Panc1 (cell line): Measurements from ENCODE around the gene PCNX1. TPM values are rescaled to one million over a fixed set of nuclear protein-coding genes. Genes with fewer than 3 reads are reported as not detected.

Experiments used
- ATAC-seq: fragments of 200-7000 bp; cut with Tn5 transposase; 2 replicates; pipeline ENCODE4 v1.9.1; 2020; ENCODE audit warnings: mild to moderate bottlenecking, moderate library complexity
- BruUV-seq: library from RNA; stranded (reverse); fragments of 400-500 nt; replicated peaks from 2 replicates; lab custom pipeline; 2021; lab: Mats Ljungman, UMichigan
- CTCF ChIA-PET: fragments of 300-600 bp; sonication (Branson Sonifier 250); formaldehyde crosslinking; loops from one replicate; lab custom pipeline; 2022; ENCODE audit warnings: antibody characterized with exemption; lab: Charles Lee
- POLR2A ChIA-PET: fragments of 300-600 bp; sonication (Branson Sonifier 250); formaldehyde crosslinking; loops from one replicate; lab custom pipeline; 2022; ENCODE audit warnings: antibody characterized with exemption; lab: Charles Lee
- DNase-seq: peaks from one replicate; pipeline ENCODE4 v3.0.0-alpha.2; 2010; ENCODE audit warnings: low read depth, low spot score
- H3K27ac ChIP-seq: 2 replicates; pipeline ENCODE4 v1.5.1; 2011; ENCODE audit warnings: mild to moderate bottlenecking, low read length, inconsistent platforms
- H3K27me3 ChIP-seq: fragments of 200-500 bp; sonication (Bioruptor generic); 2 replicates; pipeline ENCODE4 v1.6.0; 2014; ENCODE audit warnings: low read length, inconsistent platforms; ENCODE audit not compliant: control insufficient read depth, insufficient read depth
- H3K36me3 ChIP-seq: fragments of 200-500 bp; sonication (Bioruptor generic); 2 replicates; pipeline ENCODE4 v1.5.1; 2014; ENCODE audit warnings: inconsistent platforms, mild to moderate bottlenecking, low read length, moderate library complexity; ENCODE audit not compliant: control insufficient read depth, insufficient read depth
- H3K4me1 ChIP-seq: 2 replicates; pipeline ENCODE4 v1.5.1; 2011; ENCODE audit warnings: inconsistent platforms, mild to moderate bottlenecking, low read length, moderate library complexity; ENCODE audit not compliant: control insufficient read depth, insufficient read depth
- H3K4me3 ChIP-seq, 2 experiments: 2 replicates each; pipeline ENCODE4 v1.5.1; 2011 to 2012; ENCODE audit warnings: low read depth in 2 of 2, low read length in 2 of 2, mild to moderate bottlenecking in 2 of 2, inconsistent platforms in 1 of 2, moderate library complexity in 1 of 2
- H3K9me3 ChIP-seq: fragments of 200-500 bp; sonication (Bioruptor generic); 2 replicates; pipeline ENCODE4 v1.5.1; 2014; ENCODE audit warnings: low read depth, mild to moderate bottlenecking, inconsistent platforms, low read length, moderate library complexity; ENCODE audit not compliant: control insufficient read depth, insufficient read depth
- POLR2AphosphoS5 ChIP-seq: IDR thresholded peaks from 2 replicates; pipeline ENCODE4 v1.6.1; 2012; ENCODE audit warnings: mild to moderate bottlenecking, low read depth, low read length, moderate library complexity
- SIN3A ChIP-seq: IDR thresholded peaks from 2 replicates; pipeline ENCODE4 v1.6.1; 2012; ENCODE audit warnings: low read depth, mild to moderate bottlenecking, low read length, moderate library complexity, borderline replicate concordance; ENCODE audit not compliant: insufficient read depth
- TCF7L2 ChIP-seq: IDR thresholded peaks from 2 replicates; pipeline ENCODE4 v1.6.1; 2011; ENCODE audit warnings: mild to moderate bottlenecking, low read depth, low read length, inconsistent platforms
- in situ Hi-C: cut with HindIII; loops from 2 replicates; pipeline ENCODE4 v1.10.0; 2016; ENCODE audit warnings: low sequenced_read_pairs, low pct_unique_long_range_greater_than_20kb
- intact Hi-C: fragments of 100-400 bp; cut with micrococcal nuclease; formaldehyde crosslinking; loops from one replicate; pipeline ENCODE4 v1.10.0; 2022; ENCODE audit not compliant: unreplicated experiment
- total RNA-seq: library from RNA; stranded (reverse); gene quantifications from one replicate; pipeline ENCODE4 v1.2.1, GENCODE V29; 2021; ENCODE audit not compliant: unreplicated experiment
- TF ChIP-seq, protein P1 (sequence below): fragments of 450-650 bp; IDR thresholded peaks from 2 replicates; pipeline ENCODE4 v1.5.1; 2017; ENCODE audit warnings: mild to moderate bottlenecking
- TF ChIP-seq, protein P2 (sequence below), 2 experiments: IDR thresholded peaks; 2 replicates each; pipeline ENCODE4 v1.6.1; 2011 to 2012; ENCODE audit warnings: low read depth in 2 of 2, control low read depth in 1 of 2, low read length in 1 of 2, mild to moderate bottlenecking in 1 of 2, moderate library complexity in 1 of 2; ENCODE audit not compliant: insufficient read depth in 1 of 2

The PCNX1 gene
- total RNA-seq, 1 experiment from 2014 or later = 30.5 TPM

DNA sequence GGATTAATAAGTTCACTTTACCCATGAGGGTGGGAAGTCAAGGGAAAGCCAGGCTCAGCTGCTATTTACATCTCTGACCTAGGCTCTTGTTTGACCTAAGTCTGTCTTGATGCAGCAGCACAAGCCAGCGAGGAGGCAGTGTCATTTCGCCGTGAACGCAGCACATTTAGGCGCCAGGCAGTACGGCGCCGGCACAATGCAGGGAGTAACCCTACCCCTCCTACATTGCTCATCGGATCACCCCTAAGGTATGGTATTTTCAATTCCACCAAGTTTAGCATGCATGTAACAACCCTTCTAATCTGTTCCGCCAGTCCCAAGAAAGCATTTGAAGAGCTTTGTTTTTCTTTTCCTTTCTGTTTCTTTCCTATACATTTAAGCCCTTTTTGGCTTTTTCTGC, 81.2 kb downstream of the PCNX1 start:
- in situ Hi-C loops (no loop called here), intact Hi-C loops (no loop called here)
- no TSS peak for BruUV-seq
- TF ChIP-seq, protein P1, sequence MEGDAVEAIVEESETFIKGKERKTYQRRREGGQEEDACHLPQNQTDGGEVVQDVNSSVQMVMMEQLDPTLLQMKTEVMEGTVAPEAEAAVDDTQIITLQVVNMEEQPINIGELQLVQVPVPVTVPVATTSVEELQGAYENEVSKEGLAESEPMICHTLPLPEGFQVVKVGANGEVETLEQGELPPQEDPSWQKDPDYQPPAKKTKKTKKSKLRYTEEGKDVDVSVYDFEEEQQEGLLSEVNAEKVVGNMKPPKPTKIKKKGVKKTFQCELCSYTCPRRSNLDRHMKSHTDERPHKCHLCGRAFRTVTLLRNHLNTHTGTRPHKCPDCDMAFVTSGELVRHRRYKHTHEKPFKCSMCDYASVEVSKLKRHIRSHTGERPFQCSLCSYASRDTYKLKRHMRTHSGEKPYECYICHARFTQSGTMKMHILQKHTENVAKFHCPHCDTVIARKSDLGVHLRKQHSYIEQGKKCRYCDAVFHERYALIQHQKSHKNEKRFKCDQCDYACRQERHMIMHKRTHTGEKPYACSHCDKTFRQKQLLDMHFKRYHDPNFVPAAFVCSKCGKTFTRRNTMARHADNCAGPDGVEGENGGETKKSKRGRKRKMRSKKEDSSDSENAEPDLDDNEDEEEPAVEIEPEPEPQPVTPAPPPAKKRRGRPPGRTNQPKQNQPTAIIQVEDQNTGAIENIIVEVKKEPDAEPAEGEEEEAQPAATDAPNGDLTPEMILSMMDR = no peak
- TF ChIP-seq TCF7L2 (no peak), SIN3A (no peak), POLR2AphosphoS5 (no peak)
- TF ChIP-seq, protein P2, sequence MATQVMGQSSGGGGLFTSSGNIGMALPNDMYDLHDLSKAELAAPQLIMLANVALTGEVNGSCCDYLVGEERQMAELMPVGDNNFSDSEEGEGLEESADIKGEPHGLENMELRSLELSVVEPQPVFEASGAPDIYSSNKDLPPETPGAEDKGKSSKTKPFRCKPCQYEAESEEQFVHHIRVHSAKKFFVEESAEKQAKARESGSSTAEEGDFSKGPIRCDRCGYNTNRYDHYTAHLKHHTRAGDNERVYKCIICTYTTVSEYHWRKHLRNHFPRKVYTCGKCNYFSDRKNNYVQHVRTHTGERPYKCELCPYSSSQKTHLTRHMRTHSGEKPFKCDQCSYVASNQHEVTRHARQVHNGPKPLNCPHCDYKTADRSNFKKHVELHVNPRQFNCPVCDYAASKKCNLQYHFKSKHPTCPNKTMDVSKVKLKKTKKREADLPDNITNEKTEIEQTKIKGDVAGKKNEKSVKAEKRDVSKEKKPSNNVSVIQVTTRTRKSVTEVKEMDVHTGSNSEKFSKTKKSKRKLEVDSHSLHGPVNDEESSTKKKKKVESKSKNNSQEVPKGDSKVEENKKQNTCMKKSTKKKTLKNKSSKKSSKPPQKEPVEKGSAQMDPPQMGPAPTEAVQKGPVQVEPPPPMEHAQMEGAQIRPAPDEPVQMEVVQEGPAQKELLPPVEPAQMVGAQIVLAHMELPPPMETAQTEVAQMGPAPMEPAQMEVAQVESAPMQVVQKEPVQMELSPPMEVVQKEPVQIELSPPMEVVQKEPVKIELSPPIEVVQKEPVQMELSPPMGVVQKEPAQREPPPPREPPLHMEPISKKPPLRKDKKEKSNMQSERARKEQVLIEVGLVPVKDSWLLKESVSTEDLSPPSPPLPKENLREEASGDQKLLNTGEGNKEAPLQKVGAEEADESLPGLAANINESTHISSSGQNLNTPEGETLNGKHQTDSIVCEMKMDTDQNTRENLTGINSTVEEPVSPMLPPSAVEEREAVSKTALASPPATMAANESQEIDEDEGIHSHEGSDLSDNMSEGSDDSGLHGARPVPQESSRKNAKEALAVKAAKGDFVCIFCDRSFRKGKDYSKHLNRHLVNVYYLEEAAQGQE (IDR thresholded peaks at IDR 0.05; ENCODE audit: insufficient read depth in 1 of 2, low read depth in 2 of 2, low read length in 1 of 2) = no peak
- H3K4me1 ChIP-seq = no peaks in the 10 kb centered on the region
- H3K27me3 ChIP-seq = no peaks in the 10 kb centered on the region
- DNase-seq (no peak), ATAC-seq (no peak)
- H3K4me3 ChIP-seq = no peak overlapping the region
- H3K27ac ChIP-seq = no peak overlapping the region
- no peaks in the 10 kb centered on the region; the same call in 1 of the 2 replicates for H3K36me3 ChIP-seq
- ChIA-PET CTCF (no interaction called here), POLR2A (no interaction called here)
- no peaks in the 10 kb centered on the region for H3K9me3 ChIP-seq

DNA sequence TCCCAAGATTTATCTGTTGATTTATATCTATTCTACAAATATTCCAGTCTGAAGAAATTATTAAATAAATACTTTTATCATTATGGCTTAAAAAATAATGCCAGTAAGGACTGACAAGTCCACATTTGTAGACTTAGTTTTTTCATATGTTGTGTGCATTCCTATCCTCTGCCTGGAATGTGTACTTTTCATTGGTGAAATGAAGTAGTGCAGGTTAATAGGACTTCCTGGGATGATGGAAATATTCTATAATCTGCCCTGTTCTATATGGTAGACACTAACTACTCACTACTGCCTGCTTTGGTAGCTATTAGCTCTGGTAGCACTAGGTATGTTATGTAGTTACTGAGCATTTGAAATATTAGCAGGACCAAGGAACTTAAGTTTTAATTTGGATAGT, 86.7 kb downstream of the PCNX1 start:
- Histone ChIP-seq H3K27me3 (no peaks in the 10 kb centered on the region), H3K4me3 (no peak overlapping the region), H3K36me3 (no peaks in the 10 kb centered on the region), H3K4me1 (no peaks in the 10 kb centered on the region), H3K9me3 (no peaks in the 10 kb centered on the region), H3K27ac (no peak overlapping the region)
- ATAC-seq = no peak
- BruUV-seq = no TSS peak
- CTCF ChIA-PET = no interaction called here
- intact Hi-C loops (no loop called here), in situ Hi-C loops (no loop called here)
- POLR2A ChIA-PET = no interaction called here
- TF ChIP-seq, protein P1 = no peak
- TF ChIP-seq, protein P2 (IDR thresholded peaks at IDR 0.05; ENCODE audit: insufficient read depth in 1 of 2, low read depth in 2 of 2, low read length in 1 of 2) = no peak
- TF ChIP-seq SIN3A = no peak
- no peak for TF ChIP-seq TCF7L2
- TF ChIP-seq POLR2AphosphoS5 = no peak
- DNase-seq = no peak
